Measurements from ENCODE around the gene IL18BP.

Gene IL18BP

DNA sequence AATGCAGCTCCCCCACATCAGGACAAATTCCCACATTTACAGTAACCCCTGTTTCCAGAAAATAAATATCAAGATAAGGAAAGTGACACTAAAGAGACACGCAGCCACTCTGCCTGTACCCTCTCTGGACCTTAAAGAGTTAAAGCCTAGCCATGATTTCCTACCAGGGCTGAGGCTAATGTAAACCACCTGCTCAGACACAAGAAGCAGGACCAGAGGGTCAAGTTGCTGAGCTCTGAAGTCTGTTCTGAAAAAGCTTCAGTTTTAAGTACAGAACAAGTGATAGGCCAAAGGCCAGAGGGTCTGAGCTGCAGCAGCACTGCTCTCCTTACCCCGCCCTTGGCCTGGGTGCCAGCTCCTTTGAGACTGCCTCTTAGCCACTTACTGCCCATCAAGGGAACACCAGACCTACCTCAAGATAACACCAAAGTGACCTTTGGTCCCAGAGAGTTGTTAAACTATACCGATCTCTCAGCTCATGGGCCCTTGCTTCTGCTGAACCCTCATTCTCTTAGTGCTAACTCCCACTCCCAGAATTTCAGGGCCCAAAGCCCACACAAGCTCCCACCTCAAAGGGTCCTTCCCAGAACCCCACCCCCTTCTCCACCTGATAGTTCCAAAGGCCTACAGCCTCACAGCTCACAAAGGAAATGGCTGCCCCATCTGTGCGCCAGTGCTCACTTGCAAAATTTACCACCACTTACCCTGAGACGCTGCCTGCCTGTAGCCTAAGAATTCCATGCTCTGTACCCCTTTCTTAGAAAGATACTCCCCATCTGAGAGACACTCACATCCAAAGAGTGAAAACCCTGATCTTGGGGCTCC lies 40.5 kb downstream of the IL18BP start:
- Histone ChIP-seq H3K4me1 (ENCODE audit: insufficient read depth, low read length) (peaks cover 53% of the 10 kb centered on the region), H3K27me3 (ENCODE audit: control insufficient read depth in 1 of 2, insufficient read depth in 2 of 2, low read length in 2 of 2) (no peaks in the 10 kb centered on the region), H3K9ac (ENCODE audit: low read length) (peak overlapping the region; percentile 95), H3K27ac (ENCODE audit: low read depth, low read length) (peak overlapping the region; percentile 95), H3K4me3 (ENCODE audit: low read depth in 1 of 2, low read length in 2 of 2) (peak overlapping the region; percentile 37 to 93), H3K9me3 (ENCODE audit: low read length) (no peaks in the 10 kb centered on the region), H3K36me3 (ENCODE audit: insufficient read depth, low read length) (peaks cover 15% of the 10 kb centered on the region)

DNA sequence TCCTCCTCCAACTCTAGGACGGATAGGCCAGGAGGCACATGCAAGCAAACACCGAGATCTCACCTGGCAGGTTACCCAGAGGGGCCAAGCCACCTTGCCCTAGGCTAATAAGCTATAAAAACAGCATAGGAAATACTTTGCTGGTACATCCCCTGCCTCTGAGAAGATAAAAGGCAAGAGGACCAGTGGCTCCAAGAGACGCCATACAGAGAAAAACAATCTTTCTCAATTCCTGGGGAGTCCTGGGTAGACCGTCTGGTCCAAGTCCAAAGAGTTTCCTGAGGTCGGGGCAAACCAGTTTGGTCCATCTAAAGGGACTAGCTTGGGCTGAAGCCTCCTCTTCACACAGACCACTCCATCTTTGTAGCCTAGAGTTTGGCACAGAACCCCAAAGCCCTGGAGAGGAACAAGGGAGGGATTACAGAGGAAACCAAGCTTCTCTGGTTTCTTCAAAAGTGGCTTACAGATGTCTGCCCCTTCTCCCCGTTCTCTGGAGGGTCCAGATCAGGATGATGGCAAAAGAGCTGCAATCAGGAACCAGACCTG lies 41.2 kb downstream of the IL18BP start:
- no peaks in the 10 kb centered on the region for H3K27me3 ChIP-seq (ENCODE audit: control insufficient read depth in 1 of 2, insufficient read depth in 2 of 2, low read length in 2 of 2)
- H3K9me3 ChIP-seq (ENCODE audit: low read length), result no peaks in the 10 kb centered on the region
- H3K27ac ChIP-seq (ENCODE audit: low read depth, low read length), result peak overlapping the region; percentile 95
- H3K36me3 ChIP-seq (ENCODE audit: insufficient read depth, low read length), result peaks cover 13% of the 10 kb centered on the region
- peaks cover 53% of the 10 kb centered on the region for H3K4me1 ChIP-seq (ENCODE audit: insufficient read depth, low read length)
- peak overlapping the region; percentile 95 for H3K9ac ChIP-seq (ENCODE audit: low read length)
- peak overlapping the region; percentile 35 to 93 for H3K4me3 ChIP-seq (ENCODE audit: low read depth in 1 of 2, low read length in 2 of 2)

DNA sequence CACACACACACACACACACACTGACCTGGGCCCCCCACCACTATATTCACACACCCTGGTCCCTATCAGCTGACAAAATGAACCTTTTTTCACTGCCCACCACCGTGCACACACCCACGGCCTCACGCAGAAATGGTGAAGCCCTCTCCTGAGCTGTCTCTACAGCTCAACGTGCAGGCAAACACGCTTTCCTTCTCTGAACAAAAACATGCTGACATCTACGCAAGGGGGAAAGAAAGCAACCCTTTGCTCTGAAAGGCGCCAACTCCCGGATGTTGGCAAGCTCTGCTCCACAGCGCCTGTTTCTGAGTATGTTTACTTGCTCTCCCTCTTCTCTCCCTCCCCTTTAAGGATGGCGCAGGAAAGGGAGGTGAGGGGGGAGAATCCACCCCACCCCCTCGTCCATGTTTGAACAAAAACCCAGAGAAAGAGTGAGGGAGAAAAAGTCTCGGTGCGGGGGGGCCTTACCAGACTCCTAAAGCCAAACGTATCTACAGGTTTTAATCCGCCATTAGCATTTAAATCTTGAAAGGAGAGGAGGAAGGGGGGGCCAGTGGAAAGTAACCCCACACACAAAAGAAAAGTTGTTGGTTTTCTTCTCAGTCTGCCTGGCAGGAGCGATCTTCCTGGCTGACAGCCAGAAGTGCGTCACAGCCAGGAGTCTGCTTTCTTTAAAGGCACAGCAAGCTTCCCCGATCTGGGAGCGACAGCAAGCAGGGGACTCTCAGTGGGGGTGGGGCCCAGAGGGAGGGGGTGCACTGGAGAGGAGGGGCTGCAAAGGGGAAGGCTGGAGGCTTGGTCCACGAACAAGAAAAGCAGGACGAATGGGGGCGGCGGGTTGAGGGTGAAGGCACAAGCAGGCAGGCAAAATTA lies 42.0 kb downstream of the IL18BP start:
- H3K27me3 ChIP-seq (ENCODE audit: control insufficient read depth in 1 of 2, insufficient read depth in 2 of 2, low read length in 2 of 2), result no peaks in the 10 kb centered on the region
- H3K9me3 ChIP-seq (ENCODE audit: low read length), result no peaks in the 10 kb centered on the region
- peaks cover 6% of the 10 kb centered on the region for H3K36me3 ChIP-seq (ENCODE audit: insufficient read depth, low read length)
- H3K4me3 ChIP-seq (ENCODE audit: low read depth in 1 of 2, low read length in 2 of 2), result peak overlapping the region; percentile 71 to 93
- H3K9ac ChIP-seq (ENCODE audit: low read length), result peak overlapping the region; percentile 95
- H3K4me1 ChIP-seq (ENCODE audit: insufficient read depth, low read length), result peaks cover 58% of the 10 kb centered on the region
- peak overlapping the region; percentile 95 for H3K27ac ChIP-seq (ENCODE audit: low read depth, low read length)

DNA sequence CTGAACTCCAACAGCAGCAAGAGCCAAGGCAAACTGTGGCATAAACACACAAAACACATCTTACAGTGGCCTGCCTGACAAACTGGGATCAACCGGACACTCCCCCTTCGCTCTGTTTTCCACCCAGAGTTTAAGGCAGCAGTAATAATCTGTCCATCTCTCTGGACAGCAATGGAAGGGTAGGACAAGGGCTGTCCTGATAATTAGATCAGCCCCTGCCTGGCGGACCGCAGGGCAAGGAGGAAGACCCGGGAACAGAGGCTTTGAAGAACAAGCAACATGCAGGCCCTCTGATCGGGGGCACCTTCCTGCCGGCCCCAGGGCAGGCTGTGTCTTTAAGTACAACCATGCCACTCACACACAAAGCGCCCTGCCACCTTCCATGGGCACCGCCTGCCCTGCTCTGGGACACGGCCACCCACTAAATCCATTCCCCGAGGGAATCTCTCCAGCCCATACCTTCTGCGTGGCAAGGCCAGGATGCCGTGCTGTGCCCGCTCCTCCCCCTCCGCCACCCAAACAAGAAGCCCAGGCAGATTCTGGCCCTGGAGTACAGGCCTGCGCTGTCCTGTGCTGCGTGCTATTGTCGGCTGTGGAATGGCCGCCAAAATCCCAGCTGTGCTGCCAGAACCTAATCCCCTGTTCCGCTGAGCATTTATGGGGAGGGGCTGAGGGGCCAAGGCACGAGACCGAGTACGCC lies 42.8 kb downstream of the IL18BP start:
- Histone ChIP-seq H3K27ac (ENCODE audit: low read depth, low read length) (peak overlapping the region; percentile 95), H3K9me3 (ENCODE audit: low read length) (no peaks in the 10 kb centered on the region), H3K27me3 (ENCODE audit: control insufficient read depth in 1 of 2, insufficient read depth in 2 of 2, low read length in 2 of 2) (no peaks in the 10 kb centered on the region), H3K4me1 (ENCODE audit: insufficient read depth, low read length) (peaks cover 56% of the 10 kb centered on the region), H3K36me3 (ENCODE audit: insufficient read depth, low read length) (no peaks in the 10 kb centered on the region), H3K4me3 (ENCODE audit: low read depth in 1 of 2, low read length in 2 of 2) (peak overlapping the region; percentile 71 to 93), H3K9ac (ENCODE audit: low read length) (peak overlapping the region; percentile 95)

DNA sequence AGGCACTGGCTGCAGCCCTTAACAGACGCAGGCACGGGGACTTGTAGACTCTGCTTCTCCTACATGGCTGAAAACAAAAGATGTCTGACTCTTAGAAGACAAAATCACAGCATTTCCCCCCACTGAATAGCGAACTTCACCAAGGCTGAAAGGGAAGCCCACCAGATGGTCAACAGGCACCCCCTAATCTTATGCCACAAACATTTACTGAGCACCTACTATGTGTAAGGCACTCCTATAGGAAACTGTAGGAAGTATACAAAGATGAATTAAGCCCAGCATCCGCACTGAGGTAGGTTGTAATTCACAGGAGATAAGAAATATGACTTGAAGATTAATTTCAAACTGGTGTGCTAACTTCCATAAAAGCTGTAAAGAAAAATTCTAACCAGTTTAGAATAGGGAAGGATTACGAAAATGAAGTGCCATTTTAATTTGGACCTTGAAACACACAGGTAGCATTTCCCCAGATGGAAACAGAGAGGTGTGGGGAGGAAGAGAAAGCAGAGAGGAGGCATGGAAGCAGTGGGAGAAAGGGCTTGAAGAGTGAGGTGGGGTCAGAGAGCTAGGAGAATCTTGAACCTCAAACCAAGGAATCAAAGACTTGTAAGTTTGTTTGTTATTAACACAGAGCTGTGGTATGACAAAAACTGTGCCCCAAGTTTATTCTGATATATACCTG lies 43.5 kb downstream of the IL18BP start:
- Histone ChIP-seq H3K27me3 (ENCODE audit: control insufficient read depth in 1 of 2, insufficient read depth in 2 of 2, low read length in 2 of 2) (no peaks in the 10 kb centered on the region), H3K9ac (ENCODE audit: low read length) (peak overlapping the region; percentile 95), H3K4me3 (ENCODE audit: low read depth in 1 of 2, low read length in 2 of 2) (peak overlapping the region; percentile 71 to 93), H3K4me1 (ENCODE audit: insufficient read depth, low read length) (peaks cover 51% of the 10 kb centered on the region), H3K27ac (ENCODE audit: low read depth, low read length) (peak overlapping the region; percentile 95), H3K9me3 (ENCODE audit: low read length) (no peaks in the 10 kb centered on the region), H3K36me3 (ENCODE audit: insufficient read depth, low read length) (no peaks in the 10 kb centered on the region)

DNA sequence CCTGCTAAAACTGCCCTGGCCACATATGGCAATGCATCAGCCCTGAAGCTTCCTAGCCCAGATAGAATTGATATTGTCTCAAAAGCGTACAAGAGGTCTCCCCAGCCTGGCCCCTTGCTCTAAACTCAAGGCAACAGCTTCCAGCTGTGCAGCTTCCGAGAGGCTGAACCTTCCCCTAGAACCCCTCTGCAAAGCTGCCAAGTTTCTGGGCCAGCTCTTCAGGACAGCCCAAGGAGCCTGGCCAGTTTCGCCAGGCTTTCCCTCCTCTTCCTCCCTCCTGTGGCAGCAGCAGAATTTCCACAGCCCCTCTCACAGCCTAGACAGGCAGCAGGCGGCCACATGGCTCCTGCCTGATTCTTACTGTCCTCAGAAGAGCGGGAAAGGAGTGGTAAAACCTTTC lies 47.1 kb downstream of the IL18BP start:
- Histone ChIP-seq H3K36me3 (ENCODE audit: insufficient read depth, low read length) (no peaks in the 10 kb centered on the region), H3K4me3 (ENCODE audit: low read depth in 1 of 2, low read length in 2 of 2) (no peak overlapping the region), H3K4me1 (ENCODE audit: insufficient read depth, low read length) (peaks cover 37% of the 10 kb centered on the region), H3K27me3 (ENCODE audit: control insufficient read depth in 1 of 2, insufficient read depth in 2 of 2, low read length in 2 of 2) (no peaks in the 10 kb centered on the region), H3K9me3 (ENCODE audit: low read length) (no peaks in the 10 kb centered on the region), H3K27ac (ENCODE audit: low read depth, low read length) (no peak overlapping the region), H3K9ac (ENCODE audit: low read length) (no peak overlapping the region)

DNA sequence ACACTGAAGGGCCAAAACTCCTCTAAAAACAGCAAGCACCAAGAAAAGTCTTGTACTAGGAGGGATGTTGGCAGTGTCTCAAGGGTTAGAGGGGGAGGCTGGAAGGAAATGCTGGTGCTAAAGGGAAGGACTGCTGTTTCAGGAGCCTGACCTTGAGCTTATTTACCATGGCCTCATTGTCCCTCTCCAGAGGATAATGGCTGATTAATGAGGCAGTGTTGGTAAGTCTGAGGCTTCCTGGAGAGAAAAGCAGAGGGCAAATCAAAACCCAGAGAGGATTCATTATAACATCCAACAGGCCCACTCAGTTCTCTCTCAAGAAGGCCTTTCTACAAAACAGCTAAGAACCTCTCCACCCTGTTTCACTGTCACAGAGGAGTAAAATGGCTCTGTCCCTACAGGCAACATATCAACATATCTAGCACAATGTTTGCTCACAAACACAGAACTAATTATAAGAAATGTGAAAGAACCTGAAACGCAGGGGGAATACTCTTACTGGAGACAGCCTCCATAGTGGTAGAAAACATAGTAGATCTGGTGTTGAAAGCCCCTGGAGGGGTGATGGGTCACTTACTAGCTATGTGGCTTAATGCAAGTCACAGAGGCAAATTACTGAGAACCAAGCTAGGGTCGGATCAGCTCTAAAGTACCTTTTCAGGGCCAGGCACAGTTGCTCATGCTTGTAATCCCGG lies 50.2 kb downstream of the IL18BP start:
- Histone ChIP-seq H3K36me3 (ENCODE audit: insufficient read depth, low read length) (no peaks in the 10 kb centered on the region), H3K27ac (ENCODE audit: low read depth, low read length) (no peak overlapping the region), H3K9ac (ENCODE audit: low read length) (no peak overlapping the region)

More for the DNA sequence above, 50.2 kb downstream of the IL18BP start:
- peaks cover 17% of the 10 kb centered on the region for H3K4me1 ChIP-seq (ENCODE audit: insufficient read depth, low read length)
- H3K9me3 ChIP-seq (ENCODE audit: low read length), result no peaks in the 10 kb centered on the region
- no peak overlapping the region for H3K4me3 ChIP-seq (ENCODE audit: low read depth in 1 of 2, low read length in 2 of 2)
- no peaks in the 10 kb centered on the region for H3K27me3 ChIP-seq (ENCODE audit: control insufficient read depth in 1 of 2, insufficient read depth in 2 of 2, low read length in 2 of 2)
